ENCODE measurements around the gene PDE4D.

Gene PDE4D

DNA sequence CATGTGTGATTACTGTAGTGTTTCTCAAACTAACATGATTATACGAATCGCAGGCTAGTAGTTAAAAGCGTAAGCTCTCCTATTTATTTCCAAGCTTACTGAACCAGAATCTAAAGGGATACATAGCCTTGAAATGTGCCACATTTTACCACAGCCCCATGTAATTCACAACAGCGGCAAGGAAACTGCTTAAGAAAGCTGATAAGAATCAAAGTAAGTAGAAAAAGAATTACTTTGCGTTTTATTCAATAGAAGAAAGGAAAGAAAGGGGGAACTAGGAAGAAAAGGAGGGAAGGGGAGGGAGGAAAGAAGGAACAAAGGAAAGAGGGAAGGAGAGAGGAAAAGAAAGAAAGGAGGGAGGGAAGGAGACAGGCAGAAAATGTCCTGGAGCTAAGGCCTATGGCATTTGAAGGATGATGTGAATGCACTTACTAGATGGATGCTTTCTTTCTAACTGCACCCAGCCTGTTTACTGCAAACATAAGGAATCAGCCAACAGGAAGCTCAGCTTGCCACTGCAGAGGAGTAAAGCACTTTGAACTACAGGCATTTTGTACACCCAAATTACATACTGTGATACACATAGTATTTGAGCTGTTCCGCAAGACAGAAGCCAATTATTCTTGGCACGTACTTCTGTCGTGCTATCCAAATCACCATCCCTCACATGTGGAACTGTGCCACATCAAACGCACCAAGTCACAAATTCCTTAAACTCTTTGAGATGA is 789.0 kb downstream of the PDE4D start:
- no peak for DNase-seq (ENCODE audit: low spot score)

DNA sequence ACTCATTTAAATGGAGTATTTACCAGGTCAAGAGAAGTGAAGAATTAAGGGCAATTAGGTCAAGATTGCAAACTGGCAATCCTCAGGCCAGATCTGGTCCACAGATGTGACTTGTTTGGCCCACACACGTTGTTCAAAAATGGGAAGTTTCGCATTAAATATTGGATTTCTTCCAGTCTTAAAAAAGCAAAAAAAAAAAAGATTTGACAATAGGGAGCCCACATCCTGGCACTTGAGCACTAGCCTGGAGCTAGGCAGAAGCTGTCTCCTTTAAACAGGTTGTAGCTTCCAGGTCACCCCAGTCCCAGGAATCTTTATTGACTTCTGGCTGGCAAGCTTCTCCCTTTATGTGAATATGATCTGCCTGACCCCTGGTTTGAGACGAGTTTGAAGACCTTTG is 790.2 kb downstream of the PDE4D start:
- DNase-seq (ENCODE audit: low spot score), result no peak

DNA sequence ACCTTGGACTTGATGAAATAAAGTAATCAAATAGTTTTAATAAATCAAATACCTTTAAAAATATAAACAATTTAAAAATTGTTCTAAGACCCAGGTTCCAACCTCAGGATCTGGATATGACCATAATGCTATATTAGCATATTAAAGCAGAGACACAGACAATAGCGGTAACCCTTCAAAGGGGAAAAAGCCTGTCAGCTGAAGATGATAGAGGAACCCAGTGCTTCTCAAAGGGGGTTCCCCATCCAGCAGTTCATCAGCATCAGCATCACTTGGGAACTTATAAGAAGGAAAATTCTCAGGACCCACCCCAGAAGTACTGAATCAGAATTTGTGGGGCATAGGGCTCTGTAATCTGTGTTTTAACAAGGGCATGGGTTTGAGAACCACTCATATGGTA is 791.1 kb downstream of the PDE4D start:
- DNase-seq (ENCODE audit: low spot score), result no peak

DNA sequence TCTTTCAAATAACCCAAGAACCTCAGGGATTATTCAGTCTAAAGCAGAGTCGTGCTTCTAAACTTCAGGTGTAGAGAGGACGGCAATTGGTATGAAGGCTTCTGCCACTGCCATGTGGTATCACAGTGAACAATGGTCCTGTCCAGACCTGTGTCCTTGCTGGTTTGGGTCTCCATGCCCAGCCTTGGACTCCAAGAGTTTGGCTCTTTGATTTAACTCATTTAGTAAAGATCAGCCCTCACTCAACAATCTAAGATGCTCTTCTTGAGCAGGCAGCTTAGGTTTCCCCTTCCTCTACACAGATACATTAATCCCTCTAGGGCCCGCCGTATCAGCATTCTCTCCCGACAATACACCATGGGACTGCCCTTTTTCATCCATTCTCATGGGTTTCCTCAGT is 792.7 kb downstream of the PDE4D start:
- DNase-seq (ENCODE audit: low spot score), result no peak

DNA sequence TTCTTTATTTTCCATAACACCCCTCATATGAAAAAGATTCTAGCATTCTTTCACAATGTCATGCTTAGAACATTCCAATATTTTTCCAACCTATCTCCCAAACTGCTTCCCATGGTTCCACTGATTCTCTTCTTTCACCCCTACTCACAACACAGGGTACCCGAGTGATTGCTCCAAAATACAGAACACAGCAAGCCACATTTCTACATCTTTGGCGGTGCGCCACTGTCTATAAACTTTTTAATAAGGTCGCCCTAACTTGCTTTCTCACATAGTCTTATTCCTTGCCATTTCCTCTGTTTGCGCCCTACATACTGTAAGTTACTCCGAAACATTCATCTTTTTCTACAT is 793.6 kb downstream of the PDE4D start:
- DNase-seq (ENCODE audit: low spot score), result no peak

DNA sequence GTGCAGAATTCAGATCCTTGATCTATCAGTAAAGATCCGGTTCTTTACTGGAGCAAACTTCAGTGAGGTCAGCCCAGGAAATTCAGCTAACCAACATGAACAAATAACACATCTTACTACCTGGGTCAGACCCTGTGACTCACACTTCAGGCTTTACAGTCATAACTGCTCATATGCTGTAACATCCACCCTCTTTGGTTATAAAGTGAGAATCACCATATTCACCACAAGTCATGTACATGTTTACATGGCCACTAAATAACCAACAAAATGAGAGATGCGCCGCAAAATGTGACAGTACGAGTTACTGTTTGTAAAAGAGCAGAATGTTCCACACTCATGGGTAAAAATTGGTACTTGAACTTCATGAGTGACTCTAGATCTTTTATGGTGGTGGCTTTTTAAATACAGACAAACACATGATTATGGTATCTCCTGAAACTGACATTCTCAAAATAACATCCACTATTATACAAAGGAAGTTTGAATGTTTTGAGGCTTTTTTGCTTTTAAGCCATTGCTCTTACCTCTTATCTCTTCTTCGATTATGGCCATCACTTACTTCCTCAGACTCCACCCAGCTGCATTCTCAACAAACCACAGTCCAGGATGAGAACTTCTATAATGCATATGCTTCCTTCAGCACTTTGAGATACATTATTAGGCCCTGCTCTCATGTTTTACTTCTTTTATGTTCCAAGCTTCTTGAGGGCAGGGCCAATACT is 794.1 kb downstream of the PDE4D start:
- no peak for DNase-seq (ENCODE audit: low spot score)

DNA sequence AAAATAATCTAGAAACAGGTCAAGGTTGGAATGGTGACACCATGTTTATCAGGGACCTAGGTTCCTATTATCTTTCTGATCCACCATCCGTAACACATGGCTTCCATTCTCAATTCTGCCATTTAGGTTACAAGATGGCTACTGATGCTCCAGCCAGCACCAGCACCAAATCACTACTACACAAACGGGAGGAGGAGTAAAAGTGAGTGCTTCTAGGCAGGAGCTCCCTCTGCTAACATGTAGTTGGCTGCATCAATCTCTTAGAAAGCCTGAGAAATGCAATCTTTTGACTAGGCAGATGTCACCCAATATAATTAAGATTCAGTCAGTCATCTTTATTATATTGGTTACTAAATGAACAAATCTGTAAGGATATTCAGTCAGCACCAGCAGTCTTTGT is 794.8 kb downstream of the PDE4D start:
- no peak for DNase-seq (ENCODE audit: low spot score)

DNA sequence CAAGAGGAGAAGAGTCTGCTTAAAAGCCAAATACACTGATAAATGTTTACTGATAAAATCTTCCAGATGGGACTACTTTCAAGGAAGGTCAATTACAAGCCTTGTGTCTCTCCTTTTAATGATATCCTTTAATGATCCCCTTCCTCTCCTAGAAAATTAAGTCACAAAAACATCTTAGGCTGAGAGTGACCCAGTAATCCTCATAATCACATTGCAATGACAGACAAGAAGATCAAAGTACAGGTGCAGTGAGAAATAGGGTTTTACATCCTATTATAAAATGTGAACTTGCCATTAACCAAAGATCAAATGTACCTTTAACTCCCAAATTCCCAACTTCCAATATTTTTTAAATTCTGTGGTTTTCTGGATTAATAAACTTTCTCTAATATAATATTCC is 795.8 kb downstream of the PDE4D start:
- no peak for DNase-seq (ENCODE audit: low spot score)

DNA sequence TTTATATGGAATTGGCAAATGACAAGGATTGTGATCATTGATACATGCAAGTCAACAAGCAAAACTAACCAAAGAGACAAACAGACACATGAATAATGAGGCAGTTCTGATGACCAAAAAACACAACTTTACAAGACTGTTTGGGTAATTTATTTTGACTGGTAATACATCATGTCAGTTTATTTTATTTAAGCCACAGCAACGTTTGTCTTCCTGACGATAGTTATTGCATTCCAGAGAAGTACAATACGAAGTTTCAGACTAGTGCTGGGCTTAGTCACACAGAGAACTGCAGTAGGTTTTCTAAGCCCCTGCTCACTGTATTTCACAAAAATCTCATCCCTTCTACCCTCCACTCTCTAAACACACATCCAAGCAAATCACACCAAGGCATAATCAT is 796.4 kb downstream of the PDE4D start:
- DNase-seq (ENCODE audit: low spot score), result no peak

DNA sequence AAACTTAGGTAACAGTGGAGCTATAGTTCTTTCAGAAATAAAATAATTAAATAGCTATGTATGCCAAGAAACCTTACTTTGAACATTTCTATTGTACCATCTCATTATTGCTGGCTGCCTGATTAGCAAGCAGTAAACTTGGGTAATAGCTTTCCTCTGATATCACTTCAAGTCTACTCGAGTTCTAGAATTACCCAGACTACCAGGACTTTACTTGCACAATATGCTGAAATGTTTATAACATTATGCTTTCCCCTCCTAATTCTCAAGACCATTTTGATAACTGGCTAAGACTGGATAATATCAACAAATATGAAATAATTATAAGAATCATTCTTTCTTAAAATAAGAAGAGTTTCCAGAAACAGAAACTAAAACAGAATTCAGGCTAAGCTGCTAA is 798.0 kb downstream of the PDE4D start:
- DNase-seq (ENCODE audit: low spot score), result no peak

DNA sequence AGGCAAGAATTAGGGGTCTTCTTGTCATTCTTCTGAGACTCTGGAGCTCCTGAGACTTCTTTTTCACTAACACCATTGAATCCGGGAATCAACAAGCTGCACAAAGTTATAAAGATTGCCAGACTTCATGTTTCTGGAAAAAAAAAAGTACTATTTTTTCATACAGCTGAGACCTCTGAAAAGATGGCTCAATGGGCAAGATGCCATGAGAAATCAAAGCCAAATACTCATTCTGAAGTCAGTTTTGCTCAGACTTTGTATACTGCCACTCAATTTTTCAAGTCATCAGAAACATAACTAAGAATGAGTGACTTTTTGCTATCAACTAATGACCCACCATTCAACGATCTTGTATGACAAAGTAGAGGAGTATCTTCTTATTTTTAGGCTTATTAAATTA is 798.7 kb downstream of the PDE4D start:
- DNase-seq (ENCODE audit: low spot score), result no peak

DNA sequence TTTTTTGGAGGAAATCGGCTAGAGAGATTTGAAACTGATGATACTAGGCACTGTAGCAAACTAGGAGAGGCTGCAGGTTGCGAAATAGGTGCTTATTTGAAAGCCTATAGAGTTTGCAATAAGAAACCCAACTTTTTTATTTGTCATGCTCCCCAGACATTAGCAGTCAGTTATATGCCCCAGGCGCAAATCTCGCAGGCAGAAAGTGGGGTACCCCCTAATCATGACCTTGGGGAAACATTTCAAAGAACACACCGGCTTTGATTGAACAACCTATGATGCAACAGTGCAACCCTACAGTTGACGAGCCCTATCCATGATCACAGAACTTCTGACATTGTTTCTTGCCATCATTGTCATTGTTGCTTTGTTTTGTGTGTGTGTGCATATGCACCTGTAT is 800.2 kb downstream of the PDE4D start:
- no peak for DNase-seq (ENCODE audit: low spot score)

DNA sequence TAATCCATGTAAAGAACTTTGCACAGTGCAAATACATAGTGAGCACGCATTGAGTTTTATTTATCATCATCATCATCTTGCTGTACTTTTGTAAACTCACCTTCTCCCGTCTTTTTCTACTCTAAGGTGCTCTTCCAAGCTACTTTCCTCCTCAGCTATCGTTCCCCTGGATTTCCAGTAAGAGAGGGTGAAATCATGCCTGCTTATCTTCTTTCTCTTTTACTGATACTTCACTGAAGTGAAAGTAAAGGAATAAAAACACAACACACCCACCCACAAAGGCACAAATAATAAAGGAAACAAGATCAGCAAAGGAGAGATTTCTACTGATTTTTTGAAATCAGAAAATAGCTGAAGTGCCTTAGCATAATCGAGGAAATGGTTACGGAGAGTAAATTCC is 800.8 kb downstream of the PDE4D start:
- no peak for DNase-seq (ENCODE audit: low spot score)

DNA sequence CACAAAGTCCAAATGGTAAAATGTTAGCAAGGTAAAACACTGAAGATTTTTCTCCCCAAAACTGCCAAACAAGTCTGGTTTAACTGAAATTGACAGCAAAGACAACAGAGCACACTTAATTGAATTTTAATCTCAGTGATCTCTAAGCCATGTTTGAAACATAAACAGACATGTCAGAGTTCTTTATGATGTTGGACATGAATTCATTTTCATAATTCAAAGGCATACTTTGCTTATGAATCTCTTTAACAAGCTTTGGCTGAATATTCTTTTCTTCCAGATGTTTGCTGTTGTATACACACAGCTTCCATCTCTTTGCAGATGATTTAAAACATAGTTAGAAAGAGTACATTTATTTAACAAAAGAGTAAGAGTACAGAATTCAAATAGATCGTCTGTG is 801.6 kb downstream of the PDE4D start:
- DNase-seq (ENCODE audit: low spot score), result no peak

DNA sequence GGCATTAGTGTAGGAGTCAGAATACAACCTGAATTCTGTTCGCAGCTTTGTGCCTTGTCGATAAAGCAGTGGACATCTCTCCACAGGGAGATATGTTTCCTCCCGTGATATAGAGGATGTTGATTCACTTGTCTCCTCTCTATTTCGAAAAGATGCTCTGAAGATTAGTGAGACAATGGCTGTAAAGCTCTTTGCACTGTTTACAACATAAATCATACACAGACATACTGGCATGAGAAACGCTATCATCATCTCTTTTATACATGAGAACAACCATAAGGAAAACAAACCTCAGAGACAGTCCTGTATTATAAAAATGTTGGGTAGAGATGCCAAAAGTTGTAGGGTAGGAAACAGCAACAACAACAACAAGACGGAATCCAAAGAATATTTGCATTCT is 803.2 kb downstream of the PDE4D start:
- no peak for DNase-seq (ENCODE audit: low spot score)

DNA sequence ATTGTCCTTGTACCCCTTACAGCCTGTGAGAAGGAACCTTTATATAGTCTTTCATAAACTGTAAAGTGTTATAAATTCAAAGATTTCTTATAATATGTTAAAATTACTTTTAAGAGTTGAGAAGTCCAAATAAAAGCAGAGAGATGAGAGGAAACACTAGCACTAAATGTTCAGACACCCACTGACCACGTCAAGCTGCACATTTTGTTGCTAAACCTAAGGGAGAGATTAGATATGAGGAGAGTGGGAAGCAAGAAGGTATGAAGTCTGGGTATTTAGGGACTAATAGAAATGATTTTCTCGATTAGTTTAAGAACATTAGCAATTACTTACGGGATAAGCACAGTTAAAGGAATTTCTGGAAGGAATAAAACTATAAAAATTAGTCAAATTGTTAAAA is 803.8 kb downstream of the PDE4D start:
- DNase-seq (ENCODE audit: low spot score), result no peak

DNA sequence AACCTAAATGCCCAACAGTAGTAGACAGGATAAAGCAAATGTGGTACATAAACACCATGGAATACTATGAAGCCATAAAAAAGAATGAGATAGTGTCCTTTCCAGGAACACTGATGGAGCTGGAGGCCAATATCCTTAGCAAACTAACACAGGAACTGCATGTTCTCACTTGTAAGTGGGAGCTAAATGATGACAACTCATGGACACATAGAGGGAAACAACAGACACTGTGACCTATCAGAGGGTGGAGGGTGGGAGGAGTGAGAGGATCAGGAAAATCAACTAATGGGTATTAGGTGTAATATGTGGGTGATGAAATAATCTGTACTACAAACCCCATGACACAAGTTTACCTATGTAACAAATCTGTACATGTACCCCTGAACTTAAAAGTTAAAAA is 805.0 kb downstream of the PDE4D start:
- DNase-seq (ENCODE audit: low spot score), result no peak

DNA sequence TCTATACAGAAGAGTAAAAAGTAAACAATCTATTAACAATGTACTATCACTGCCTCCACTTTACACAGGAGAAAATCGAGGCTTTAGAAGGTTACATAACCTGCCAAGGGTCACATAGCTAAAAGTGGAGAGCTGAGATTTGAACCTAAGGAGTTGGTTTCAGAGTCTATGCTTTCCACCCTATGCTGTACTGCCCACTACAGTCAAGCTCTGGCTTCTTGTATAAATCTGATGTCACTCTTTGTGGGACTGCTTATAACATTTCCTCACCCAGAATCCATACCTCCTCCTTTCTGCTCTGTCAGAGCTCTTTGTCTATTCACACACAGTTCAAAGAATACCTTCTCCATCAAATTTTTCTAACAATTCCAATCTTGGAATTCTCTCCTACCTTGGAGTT is 807.5 kb downstream of the PDE4D start:
- no peak for DNase-seq (ENCODE audit: low spot score)

DNA sequence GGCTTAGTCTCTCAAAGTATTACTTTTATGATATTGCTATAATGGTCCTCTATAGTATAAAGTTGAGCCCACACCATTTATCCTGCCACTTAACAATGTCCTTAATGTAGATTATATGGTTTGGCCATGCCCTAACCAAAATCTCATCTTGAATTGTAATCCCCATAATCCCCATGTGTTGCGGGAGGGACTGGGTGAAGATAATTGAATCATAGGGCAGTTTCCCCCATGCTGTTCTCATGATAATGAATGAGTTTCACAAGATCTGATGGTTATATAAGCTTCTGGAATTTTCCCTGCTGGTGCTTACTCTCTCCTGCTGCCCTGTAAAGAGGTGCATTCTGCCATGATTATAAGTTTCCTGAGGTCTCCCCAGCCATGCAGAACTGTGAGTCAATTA is 811.8 kb downstream of the PDE4D start:
- no peak for DNase-seq (ENCODE audit: low spot score)

DNA sequence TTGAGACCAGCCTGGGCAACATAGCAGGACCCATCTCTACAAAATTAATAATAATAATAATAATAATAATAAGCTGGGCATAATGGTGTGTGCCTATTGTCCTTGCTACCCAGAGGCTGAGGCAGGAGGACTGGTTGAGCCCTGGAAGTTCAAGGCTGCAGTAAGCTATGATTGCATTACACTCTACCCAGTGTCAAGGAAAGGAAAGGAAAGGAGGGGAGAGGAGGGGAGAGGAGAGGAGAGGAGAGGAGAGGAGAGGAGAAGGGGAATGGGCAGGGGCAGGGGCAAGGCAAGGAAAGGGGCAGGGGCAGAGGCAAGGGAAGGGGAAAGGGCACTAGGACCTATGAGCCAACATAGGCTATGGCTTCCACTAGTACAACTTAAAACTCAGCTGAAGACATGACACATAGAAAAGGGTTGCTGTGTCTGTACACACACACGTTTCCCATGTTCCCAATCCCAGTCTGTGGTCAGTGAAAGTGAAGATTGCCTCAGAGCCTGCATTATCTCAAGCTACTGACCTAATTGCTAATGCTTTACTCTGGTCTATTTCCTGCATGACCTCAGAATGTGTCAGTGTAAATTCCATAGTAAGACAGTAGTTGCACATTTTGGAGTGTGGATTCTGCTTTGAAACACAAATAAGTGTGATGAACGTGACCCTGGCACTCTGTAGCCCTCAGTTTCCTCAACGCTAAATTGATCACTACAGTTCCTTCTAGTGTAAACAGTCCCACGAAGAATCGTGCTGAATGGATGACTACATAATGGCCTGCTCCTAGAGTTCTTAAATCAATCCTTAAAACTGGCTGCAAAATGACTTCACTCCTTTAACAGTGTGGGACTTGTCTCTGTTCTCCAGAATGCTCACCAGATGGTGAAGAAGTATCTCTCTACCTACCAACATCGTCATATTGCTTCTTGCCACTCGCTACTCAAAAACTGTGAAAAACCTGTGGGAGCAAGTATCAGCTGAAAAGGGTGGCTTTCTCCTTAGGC is 813.6 kb downstream of the PDE4D start:
- no peak for DNase-seq (ENCODE audit: low spot score)

DNA sequence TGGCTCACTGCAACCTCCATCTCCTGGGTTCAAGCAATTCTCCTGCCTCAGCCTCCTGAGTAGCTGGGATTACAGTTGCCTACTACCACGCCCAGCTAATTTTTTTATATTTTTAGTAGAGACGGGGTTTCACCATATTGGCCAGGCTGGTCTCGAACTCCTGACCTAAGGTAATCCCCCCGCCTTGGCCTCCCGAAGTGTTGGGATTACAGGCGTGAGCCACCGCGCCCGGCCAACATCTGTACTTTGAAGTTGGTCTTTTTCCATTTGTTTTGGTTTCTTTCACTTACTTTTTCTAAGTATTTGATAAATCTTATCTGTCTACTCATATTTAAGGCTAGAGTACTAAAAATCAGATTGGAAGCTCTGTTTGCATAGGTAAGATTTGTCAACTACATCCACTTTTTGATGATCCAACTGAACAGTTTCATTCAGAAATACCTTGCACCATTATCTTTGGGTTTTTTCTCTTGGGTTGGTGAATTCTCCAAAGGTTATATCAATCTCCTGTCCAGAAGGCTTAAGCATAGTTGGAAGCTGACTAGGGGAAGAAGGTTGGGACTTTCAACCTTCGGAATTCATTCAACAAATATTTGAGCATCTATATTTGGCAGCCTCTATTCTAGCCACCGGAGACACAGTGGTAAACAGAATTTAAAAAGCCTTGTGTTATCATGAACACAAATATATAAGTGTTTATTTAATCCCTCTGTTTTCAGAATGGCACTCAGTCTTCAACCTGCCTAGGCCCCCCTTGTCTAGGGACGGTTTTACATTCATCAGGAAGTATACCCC is 821.6 kb downstream of the PDE4D start:
- no peak for DNase-seq (ENCODE audit: low spot score)
